ENCODE measurements around the gene XCL2. TPM values are rescaled to one million over a fixed set of nuclear protein-coding genes. Genes with fewer than 3 reads are reported as not detected.

Gene XCL2
- polyA plus RNA-seq, 10 donors: 0.37 to 1.3 (median 0.75) TPM; not detected in 5

Other genes with a start within 250 kb of the XCL2 start
- under 1 TPM in 4 of 10 donors, not detected in 6; 0.12 to 0.50 (median 0.33) TPM for gene XCL1, start 32.6 kb upstream of the XCL2 start, polyA plus RNA-seq (ENCODE audit: insufficient read length in 10 of 10)
- gene DPT, start 185.2 kb upstream of the XCL2 start, polyA plus RNA-seq (ENCODE audit: insufficient read length in 10 of 10): 100 to 1,000 TPM in 3 of 10 donors, 10 to 100 TPM in 7; 67.1 to 135 (median 88.5) TPM